Left renal cortex interstitium (tissue), 4 donors: ENCODE data around the gene ONECUT2. TPM values are rescaled to one million over a fixed set of nuclear protein-coding genes. Genes with fewer than 3 reads are reported as not detected.
"Not testable (repeated sequence)": the region's sequence is repeated elsewhere in the genome, so short reads cannot be mapped to it uniquely, and the experiment has no call there.

Source experiments
- DNase-seq, 4 donors: peaks; one replicate each; pipeline ENCODE4 v3.0.0-alpha.2; 2013; ENCODE audit warnings: low read depth in 4 of 4, low spot score in 2 of 4, missing footprints in 1 of 4
- polyA plus RNA-seq, 4 donors: library from polyadenylated mRNA; unstranded; fragments of 120-200 nt; gene quantifications; one replicate each; pipeline ENCODE4 v1.2.1, GENCODE V29; 2013; ENCODE audit not compliant: insufficient read length in 4 of 4

ONECUT2 gene
- polyA plus RNA-seq, 4 donors: 0.06 to 0.13 (median 0.12) TPM

DNA sequence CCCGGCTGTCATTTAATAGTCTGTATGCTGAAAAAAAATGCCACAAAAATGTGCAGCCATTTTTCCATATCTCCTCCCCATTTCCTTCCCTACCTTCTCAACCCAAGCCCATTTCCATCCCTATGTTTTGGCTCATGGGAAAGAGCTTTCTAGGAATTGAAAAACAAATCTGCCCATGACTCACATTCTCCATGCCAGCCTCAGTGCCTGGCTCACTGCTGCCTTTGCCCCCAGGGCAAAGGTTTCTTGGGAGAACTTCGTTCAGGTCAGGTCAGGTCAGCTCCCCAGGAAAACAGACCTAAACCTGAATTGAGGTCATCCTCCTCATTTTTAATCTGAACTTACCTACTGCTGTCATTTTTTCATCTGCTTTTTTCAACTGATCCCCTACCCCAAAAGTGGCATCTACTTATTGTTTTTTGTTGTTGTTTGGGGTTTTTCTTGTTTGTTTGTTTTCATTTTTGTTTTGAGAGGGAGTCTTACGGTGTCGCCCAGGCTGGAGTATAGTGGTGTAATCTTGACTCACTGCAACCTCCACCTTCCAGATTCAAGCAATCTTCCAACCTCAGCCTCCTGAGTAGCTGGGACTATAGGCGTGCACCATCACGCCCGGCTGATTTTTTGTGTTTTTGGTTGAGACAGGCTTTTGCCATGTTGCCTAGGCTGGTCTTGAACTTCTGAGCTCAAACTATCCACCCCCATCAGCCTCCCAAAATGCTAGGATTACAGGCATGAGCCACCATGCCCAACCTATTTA lies 84.7 kb downstream of the ONECUT2 start:
- DNase-seq: no peak

DNA sequence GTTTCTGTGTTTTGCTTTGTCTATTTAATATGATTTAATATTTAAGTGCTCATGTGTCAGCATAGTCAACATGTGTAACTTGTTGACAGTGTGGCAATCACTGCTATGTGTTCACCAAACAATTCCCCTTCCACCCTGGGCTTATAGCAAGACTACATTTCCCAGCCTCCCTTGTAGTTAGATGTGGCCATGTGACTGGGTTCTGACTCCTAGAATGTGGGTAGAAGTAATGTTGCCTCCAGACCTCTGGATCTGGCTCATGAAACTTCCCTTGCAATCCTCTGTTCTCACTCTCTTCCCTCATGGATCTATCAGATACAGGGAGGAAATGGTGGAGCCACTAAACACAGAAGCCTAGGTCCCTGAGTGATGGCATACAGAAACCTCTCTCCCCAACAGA lies 87.2 kb downstream of the ONECUT2 start:
- not testable (repeated sequence) for DNase-seq

DNA sequence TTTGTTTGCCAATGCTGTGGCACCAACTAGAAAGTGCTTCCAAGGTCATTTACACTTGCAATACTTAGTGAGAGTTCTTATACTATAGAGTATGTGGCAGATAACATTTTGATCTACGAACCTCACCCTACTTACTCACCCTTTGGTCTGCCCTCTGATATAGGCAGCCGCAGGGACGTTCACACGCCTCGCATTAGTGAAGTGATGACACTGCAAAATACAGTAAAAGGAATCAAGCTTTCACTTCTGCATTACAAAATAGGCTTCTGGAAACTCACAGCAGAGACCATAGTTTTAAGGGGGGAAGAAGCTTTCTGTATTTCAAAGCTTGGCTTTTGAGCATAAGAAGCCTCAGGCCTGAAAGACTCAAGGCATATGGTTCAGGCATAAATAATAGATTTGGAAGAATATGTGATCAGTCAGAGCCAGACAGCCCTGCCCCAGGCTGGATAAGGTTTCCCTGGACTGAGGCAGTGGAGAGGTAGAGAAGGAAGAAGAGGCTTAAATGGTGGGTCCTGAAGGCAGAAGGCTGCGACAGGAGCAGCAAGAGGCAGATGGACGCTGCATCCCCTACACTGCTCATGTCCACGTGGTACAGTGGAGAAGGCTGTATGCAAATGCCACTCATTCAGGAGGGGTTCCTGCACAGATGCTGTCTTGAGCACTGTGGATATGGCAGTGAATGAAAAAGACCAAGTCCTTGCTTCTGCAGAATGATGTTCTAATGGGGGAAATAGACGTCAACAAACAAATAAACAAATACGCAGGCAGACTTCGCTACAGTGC lies 88.2 kb downstream of the ONECUT2 start:
- no peak for DNase-seq

DNA sequence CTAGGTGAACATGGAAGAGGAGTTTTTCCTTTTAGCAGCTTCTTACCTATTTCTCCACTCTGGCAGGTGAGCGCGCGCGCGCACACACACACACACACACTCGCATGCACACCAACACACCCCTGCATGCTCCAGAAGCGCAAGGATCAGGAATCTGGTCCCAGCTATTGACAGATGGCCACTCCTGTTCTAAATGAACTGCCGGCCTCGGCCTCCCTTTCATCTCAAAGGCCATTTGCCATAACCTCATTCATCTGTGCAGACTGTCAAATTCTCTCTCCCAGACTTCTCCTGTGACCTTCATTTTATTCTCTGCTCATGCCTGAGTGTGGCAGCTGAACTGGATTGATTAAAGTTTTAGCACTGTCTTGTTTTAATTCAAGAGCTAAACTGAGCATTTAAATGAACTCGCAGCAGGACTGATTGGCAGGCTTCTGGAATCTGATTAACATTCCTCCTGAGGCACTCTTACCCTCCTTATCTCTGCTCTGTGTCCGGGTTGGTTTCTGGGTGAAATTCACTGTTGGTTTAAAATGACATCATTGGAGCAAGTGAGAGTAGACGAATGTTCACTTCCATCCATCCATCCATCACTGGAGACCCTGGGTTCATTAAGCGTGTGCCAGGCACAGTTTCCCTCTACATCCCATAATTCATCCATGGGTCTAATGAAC lies 92.5 kb downstream of the ONECUT2 start:
- DNase-seq: no peak

DNA sequence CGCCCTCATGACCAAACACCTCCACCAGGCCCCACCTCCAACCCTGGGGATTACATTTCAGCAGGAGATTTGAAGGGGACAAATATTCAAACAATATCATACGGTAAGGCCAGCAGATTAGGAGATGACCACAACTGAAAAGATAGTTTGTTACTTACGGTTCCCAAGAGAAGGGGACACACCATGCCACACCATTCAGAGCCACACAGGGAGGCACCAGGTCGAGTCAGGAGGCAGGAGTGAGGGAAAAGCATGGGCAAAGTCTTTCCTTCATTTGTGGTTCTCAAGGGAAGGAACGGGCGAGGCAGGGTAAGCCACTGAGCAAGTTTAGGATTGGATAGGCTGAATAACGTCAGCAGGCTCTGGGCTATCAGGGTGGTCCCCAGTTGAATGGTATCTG lies 94.0 kb downstream of the ONECUT2 start:
- no peak for DNase-seq

DNA sequence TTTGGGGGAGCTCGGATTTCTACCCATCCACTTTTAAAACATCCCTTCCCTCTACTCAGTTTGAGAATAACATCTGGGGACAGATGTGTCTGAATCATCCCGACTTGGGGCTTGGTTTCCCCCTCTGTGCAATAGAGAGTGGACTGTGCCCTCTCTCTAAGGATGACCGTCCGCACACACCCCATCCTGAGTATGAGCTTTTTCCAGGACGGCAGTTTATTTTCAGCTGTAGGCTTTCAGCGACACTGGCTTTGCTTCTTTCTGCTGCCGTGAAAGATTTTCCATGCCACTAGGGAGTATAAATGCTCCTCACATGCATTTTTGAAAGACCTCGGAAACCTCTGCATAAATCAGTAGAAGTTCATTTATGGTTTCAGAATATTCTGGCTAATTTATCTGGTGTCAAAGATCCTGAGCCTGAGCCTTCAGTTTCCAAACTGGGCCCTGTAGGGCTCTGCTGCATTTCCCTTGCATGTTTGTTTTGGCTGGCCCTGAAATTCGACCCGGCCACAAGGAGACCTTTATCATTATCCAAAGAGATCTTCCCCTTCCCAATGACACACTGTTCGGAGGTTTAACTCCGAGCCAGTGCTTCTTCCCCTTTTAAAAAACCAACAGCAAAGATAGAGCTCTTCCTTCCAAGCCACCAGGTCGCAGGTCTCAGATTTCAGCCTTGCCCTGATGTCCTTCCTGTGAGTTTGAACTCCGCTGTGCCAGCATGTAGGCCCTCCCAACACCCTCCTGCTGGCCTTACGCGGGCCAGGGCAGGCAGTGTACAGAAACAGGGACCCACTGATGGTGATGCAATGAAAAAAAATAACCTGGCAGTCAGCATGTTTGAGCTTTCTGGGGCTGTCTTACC lies 98.1 kb downstream of the ONECUT2 start:
- peak; percentile 20 to 55 (median 40) for DNase-seq

DNA sequence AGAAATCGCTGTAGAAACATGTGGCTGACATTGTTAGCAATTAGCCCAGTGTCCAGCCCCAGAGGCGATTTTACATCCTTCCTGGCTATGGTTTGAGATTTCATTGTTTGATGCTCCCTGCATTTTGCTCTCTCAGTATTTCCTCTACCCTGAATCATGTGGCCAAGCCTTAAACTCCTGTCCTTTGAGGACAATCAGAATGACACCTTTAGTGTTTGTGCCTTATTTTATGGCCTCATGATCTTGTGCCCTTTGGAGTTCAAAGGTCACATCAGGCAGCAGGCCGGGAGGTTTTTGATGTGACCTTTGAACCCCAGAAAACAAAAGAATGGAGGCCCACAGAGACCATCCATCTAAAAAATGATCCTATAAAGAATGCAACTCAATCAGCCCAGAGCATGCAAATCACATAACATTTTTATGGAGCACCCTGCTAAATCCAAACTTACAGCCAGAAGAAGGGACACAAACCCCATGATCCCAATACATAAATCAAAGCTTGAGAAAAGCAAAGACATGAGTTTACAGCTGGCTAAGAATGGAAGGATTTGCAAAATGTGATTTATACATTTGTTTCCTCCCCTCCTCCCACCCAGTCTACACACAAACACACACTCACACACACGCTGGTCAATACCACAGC lies 98.8 kb downstream of the ONECUT2 start:
- DNase-seq: peak; percentile 52 to 72 (median 69)

DNA sequence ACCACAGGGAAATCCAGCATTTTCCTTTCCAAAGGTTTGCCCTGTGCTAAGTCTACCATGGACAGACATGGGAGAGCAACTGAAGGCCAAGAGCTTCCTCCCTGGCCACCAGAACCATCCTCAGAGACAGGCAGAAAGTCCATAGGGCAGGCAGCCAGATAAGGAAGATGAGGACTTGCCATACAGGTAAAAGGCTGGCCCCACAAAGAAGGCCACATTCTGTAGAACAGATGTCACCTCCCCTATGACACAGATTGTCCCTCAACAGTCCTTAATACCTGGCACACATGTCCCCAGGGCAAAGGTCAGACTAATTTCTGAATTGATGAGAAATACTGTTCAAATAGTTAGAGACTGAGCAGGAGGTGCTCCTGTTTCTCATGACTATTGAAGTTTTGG lies 99.3 kb downstream of the ONECUT2 start:
- DNase-seq: no peak

DNA sequence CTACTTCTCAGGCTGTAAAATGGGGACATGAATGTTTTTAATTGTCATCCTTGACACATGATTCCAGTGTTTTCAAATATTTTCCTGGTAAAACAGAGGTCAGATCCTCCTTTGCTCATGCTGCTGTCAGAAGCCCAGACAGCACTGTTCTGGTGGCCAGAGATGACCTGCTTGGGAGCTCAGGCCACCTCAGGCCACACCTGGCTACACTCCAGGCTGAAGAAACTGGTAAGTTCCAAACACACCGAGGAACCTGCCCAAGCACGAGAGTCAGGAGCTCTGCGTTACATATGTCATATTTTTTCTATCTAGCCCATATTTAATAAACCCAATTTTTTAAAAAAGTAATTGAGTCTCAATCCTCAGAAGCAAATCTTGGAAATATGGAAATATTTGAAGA lies 103.4 kb downstream of the ONECUT2 start:
- no peak for DNase-seq

DNA sequence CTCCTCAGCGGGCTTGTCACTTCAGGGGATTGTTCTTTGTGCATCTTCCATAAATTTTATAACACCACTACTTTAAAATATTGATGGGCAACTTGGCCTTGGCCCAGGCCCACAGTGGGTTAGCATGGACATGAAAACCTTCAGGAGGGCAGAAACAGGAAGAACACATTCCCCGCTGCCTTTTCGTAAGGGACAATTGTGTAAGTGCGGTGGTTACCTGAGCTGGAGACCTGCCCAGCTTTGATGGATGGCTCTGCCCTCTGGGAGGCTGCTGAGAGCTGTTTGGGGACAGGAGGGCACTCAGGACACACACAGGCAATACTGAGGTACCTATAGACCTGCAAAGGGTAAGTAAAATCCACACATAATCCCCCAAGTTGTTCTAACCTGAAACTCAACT lies 104.5 kb downstream of the ONECUT2 start:
- DNase-seq: no peak

Other genes with a start within 250 kb of the ONECUT2 start
- gene ST8SIA3, start 82.8 kb upstream of the ONECUT2 start, polyA plus RNA-seq: under 1 TPM in 3 of 4 donors, not detected in 1; 0.01 to 0.05 (median 0.03) TPM
- gene FECH, start 151.3 kb downstream of the ONECUT2 start, polyA plus RNA-seq: 10 to 100 TPM; 37.8 to 45.3 (median 39.6) TPM
- 100 to 1,000 TPM; 165 to 211 (median 190) TPM for gene NARS1, start 186.5 kb downstream of the ONECUT2 start, polyA plus RNA-seq